Measurements from ENCODE around the gene WWC2.

Gene WWC2

DNA sequence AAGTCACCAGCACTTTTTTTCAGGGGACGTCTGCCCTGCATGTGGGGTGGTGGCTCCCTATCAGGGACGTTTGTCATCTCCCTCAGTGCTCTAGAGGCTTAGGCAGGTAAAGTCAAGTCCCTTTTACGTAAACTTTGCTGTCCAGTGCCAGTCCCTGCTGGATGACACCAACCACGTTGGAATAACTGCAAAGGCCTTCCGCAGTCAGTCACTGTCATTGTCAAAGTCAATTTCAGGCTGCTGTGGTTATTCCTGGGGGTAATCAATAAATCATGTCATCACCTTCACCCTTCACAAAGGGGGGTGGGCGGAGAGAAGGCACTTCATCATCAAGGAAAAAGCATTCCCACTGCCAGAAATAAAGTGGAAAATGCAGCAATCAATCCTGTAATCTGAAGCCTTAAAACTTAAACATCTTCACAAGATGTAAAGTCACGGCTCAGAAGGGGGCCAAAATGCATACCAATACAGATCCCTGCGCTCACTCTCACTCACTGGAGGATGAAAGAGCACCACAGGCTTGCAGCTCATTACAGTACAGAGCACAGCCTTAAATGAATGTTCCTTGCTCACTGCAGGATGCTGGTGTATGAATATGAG, 164.8 kb downstream of the WWC2 start:
- DNase-seq (ENCODE audit: low read depth, low spot score), result no peak
- no peak overlapping the region for H3K4me3 ChIP-seq (ENCODE audit: low read length)

DNA sequence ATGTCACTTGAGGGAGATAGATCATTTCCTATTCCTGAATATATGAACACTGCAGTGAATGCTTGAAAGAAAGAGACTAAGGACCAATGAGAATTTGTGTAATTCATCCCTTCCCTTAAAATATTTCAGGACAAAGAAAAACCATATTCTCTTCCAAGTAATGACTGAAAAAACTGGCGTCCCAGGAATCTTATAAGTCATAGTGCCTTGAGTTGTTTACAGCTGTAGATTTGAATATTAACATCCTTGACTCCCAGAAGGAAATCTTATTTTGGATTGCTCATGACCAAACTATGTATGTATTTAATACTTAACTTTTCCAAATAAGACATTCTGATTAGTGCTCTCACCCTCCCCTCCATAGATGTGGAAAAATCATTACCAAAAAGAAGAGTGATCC, 165.6 kb downstream of the WWC2 start:
- DNase-seq (ENCODE audit: low read depth, low spot score), result no peak

DNA sequence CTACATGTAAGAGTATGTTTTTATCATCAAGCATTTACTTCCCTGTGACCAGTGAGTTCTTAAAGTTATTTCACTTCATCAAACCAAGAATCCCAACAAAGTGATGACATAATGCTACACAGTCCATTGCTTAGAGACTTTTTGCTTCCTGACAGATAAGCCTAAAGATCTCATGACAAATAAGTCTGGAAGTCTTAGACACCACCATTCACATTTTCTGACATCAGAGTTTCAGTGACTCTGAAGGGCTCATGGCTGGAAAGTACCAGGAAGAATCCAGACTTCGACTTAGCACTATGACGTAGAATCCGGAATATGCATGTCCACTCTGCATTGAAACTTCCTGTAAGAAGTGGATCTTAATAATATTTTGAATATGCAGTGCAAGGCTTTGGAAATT, 167.3 kb downstream of the WWC2 start:
- no peak overlapping the region for H3K4me3 ChIP-seq (ENCODE audit: low read length)
- no peak for DNase-seq (ENCODE audit: low read depth, low spot score)

More for the DNA sequence above, 165.6 kb downstream of the WWC2 start:
- H3K4me3 ChIP-seq (ENCODE audit: low read length), result no peak overlapping the region

DNA sequence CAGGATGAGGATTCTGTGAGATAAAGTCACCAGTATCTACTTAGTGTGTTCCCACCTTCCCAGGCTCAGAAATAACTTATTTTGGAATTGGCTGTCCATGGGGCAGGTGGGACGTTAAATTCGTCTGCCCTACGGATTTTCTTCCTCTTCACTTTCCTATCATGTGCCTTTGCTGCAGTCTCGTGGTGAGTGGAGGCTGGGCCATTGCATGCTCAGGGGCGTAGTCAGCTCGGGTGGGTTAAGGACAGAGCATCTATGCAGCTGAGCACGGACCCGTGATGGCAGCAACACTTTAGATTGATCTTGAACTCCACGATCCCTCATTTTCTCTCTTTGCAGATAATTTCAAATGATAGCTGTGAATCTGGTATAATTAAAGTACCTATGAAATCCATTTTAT, 169.5 kb downstream of the WWC2 start:
- no peak for DNase-seq (ENCODE audit: low read depth, low spot score)
- H3K4me3 ChIP-seq (ENCODE audit: low read length), result no peak overlapping the region

DNA sequence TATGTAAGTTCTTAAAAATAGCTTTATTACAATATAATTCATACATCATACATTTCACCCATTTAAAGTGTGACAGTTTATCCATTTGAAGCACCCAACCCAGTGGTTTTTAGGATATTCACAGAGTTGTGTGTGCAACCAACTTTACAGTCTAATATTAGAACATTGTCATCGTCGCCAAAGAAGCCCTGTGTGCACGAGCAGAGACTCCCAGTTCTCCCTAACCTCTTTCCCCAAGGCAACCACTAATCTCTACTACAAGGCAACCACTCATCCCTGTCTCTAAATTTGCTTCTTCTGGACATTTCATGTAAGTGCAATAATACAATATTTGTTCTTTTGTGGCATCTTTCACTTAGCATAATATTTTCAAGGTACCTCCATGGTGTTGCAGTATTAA, 173.3 kb downstream of the WWC2 start:
- no peak for DNase-seq (ENCODE audit: low read depth, low spot score)
- H3K4me3 ChIP-seq (ENCODE audit: low read length), result no peak overlapping the region

DNA sequence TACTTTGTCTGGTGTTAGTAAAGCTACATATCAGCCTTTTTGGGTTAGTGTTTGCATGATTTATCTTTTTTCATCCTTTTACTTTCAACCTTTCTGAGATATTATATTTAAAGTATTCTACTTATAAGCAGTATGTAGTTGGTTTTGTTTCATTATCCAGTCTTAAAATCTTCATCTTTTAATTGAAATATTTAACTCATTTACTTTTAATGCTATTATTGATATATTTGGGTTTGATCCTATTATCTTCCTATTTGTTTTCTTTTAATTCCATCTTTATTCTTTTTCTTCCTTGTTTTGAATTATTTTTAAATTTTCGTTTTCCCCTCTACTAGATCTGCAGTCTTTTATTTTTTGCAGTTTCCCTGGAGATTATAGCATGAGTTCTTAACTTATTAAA, 177.0 kb downstream of the WWC2 start:
- no peak overlapping the region for H3K4me3 ChIP-seq (ENCODE audit: low read length)
- DNase-seq (ENCODE audit: low read depth, low spot score), result no peak

DNA sequence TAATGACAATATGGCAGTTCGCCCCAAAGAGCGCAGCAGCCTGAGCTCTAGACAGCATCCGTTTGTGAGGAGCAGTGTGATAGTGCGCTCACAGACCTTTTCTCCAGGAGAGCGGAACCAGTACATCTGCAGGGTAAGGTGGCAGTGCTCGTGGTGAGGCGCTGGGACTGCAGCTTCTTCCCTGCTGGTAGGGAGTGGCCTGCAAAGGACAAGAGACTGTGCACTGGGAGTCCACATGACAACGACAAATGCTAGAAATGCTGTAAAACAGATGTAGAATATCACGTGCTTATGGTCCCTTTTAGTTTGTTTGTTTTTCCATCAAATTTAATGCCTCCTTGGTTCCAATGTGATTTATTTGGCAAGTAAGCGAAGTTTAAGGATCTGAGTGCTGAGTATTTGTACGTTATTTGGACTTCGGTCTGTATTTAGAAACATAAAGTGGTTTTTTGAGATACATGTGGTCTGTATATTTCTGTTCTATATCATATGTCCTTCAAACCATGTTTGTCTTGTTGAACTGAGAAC, 185.3 kb downstream of the WWC2 start:
- no peak for DNase-seq (ENCODE audit: low read depth, low spot score)
- H3K4me3 ChIP-seq (ENCODE audit: low read length), result no peak overlapping the region

DNA sequence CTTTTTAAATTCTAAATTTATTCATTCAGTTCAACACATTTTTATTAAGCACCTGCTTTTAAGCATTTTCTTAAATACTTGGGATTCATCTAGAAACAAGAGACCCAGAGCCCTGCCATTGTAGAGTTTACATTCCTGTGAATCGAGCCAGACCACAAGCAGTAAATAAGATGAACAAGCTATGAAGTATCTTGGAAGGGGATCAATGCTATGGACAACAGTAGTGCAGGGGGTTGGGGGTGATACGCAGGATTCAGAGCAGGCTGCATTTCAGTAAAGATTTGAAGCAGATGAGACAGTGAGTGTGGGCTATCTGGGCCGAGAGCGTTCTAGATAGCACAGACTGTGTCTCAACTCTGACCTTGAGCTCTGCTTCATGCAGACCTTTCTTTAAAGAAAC, 185.9 kb downstream of the WWC2 start:
- H3K4me3 ChIP-seq (ENCODE audit: low read length), result no peak overlapping the region
- DNase-seq (ENCODE audit: low read depth, low spot score), result no peak

DNA sequence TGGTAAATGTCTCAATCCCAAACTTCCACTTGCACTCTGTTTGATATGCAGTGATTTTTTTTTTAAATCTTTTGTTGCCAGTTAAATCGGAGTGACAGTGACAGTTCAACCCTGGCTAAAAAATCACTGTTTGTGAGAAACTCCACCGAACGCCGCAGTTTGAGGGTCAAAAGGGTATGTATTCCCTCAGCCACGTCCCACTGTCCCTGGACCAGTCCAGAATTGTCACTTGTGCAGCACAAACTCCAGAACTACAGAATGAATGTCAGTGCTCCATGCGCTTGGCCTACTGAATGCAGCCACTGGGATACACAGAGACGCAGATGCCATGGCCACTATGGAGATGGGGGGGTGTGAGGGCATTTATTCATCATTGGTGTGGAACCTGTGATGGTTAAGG, 186.8 kb downstream of the WWC2 start:
- H3K4me3 ChIP-seq (ENCODE audit: low read length), result no peak overlapping the region
- no peak for DNase-seq (ENCODE audit: low read depth, low spot score)

DNA sequence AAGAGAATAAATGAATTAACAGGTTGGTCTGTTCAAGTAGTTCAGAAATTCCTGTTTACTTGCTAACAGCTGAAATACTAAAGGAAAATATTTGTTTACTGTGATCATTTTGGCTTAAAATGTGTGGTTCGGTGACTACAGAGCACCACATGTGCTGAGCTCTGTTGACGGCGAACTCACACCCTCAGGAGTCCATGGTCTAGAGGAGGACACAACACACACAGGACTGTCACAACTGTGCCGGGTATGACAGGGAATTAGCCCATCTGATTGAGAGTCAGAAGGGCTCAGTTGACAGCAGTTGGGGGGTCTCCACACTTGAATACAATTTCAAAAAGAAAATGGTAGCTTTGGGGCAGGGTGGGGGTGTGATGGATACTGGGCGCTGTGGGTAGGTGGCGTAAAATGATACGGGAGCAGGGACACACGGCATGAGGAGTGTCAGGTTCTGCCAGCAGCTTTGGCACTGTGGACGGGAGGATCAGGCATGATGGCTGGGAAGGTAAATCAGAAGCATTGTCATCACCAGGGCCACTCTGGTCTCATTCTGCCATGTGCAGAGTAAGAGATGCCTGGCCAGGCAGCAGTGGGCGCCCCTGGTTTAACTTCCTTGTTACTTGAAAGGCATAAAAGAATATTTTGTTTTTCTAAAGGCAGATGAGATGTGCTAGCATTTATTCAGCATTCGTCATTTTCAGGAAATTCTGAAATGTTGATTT, 187.7 kb downstream of the WWC2 start:
- no peak for DNase-seq (ENCODE audit: low read depth, low spot score)
- H3K4me3 ChIP-seq (ENCODE audit: low read length), result no peak overlapping the region

DNA sequence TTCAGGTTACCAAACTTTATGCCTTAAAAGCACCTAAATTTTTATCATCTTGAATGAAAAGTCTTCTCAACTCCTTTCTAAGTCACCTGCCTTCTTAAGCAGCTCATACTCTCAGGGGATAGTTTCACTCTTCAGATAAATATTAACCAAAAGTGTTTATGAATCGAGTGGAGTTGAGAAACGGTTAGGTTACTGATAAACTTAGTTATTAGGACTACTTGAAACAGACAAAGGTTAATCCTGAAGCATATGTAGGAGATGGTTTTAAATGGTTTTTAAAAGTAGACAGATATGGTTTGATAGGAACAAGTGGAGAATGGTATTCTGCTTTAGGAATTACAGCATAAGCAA, 188.2 kb downstream of the WWC2 start:
- no peak for DNase-seq (ENCODE audit: low read depth, low spot score)
- H3K4me3 ChIP-seq (ENCODE audit: low read length), result no peak overlapping the region

DNA sequence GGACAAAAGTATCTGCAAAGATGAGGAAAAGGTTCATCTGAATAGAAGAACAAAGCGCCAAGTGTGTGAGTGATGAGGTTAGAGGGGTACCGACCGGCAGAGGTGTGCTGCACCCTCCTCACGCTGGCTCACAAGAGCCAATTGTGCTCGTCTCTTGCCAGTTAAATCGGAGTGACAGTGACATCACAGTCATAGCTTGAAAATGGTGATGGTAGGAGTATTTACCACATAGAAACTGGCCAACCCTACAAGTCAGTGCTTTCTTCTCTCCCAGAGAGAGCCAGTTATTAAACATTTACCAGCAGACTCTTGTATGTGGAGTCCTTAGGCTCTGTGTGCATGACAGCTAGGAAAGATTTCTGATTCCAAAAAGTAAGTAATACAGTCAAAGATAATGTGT, 188.6 kb downstream of the WWC2 start:
- DNase-seq (ENCODE audit: low read depth, low spot score), result no peak
- H3K4me3 ChIP-seq (ENCODE audit: low read length), result no peak overlapping the region

DNA sequence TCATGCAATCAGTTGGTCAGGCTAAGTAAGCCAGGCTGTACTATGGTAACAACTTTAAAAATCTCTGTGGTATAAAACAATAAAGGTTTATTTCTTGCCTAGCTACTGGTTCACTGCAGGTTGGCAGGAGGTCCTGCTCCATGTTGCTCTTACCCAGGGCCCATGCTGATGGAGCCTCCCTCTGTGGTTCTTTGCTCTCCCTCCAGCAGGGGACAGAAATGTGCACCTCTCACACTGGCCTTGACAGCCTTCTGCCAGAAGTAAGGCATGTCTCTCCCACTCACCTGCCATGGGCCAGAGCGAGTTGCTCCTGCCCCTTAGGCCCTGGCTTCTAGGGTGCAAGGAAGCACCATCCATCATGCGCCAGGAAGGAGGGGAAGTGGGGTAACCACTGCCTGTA, 189.9 kb downstream of the WWC2 start:
- no peak overlapping the region for H3K4me3 ChIP-seq (ENCODE audit: low read length)
- no peak for DNase-seq (ENCODE audit: low read depth, low spot score)

DNA sequence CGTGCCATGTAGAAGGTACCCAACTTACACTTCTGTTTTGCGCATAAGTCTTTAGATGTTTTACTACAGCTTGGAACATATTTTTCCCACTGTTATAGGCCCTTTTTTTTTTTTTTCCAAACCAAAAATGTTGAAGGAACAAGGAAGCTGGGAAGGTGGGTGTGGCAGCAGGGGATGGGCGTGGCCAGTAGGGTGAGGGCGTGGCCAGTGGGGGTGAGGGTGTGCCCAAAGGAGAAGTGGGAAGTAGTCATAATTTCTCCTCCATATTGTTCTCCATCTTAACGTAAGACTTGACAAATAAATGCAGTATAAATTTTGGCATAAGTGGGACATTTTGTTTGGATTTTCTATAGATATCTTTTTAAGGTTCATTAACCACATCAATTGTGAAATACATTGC, 190.6 kb downstream of the WWC2 start:
- DNase-seq (ENCODE audit: low read depth, low spot score), result no peak
- H3K4me3 ChIP-seq (ENCODE audit: low read length), result no peak overlapping the region

DNA sequence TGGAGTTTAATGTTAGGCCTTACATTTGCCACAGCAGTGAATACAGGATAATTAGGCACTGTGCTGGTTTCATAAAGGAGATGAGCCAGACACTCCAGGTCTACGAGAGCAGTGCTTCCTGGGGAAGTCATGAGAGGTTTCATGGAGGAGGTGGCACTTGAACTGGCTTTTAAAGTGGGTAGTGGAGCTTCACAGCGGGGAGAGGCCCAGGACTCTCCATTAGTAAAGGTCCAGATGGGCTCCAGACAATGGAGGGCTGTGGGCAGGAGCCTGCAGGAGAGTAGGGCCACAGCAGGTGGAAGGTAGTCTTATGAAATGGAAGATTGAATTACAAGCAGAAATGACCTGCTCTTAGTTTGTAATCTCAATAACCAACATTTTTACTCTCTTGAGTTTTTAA, 192.0 kb downstream of the WWC2 start:
- no peak overlapping the region for H3K4me3 ChIP-seq (ENCODE audit: low read length)
- DNase-seq (ENCODE audit: low read depth, low spot score), result no peak

DNA sequence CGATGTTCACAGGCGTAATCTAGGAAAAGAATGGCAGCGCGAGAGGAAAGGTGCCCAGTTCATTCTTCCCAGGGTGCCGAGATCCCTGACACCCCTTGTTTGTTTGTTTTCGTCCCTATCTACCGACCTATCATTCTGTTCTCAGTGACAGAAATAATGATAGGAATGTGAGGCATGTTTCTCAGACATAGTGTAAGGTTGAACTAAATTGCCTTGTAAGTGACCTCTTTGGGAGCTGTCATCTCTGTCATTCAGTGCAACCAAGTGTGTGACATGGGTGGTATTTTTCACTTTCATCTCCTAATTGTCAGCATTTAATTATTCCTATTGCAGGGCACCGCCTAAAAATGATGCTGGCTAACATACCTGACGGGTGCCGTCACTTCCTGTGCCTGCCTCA, 196.7 kb downstream of the WWC2 start:
- no peak overlapping the region for H3K4me3 ChIP-seq (ENCODE audit: low read length)
- no peak for DNase-seq (ENCODE audit: low read depth, low spot score)

DNA sequence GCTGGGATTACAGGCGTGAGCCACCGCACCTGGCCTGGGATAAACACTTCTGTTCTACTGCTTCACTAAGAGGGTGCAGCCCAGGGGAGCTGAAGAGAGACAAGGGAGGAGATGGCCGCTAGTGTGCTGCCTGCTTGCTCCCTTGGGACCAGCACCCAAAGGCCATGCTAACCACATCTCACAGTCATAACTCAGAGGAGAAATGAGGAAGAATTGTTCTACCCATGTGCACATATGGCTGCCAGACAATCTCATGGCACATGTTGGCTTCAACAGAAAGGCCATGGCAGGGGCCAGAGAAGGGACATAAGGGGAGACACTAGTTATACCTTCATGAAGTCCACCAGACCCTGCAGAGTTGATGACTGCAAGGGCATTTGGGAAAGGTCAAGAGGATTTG, 198.6 kb downstream of the WWC2 start:
- no peak for DNase-seq (ENCODE audit: low read depth, low spot score)
- no peak overlapping the region for H3K4me3 ChIP-seq (ENCODE audit: low read length)

DNA sequence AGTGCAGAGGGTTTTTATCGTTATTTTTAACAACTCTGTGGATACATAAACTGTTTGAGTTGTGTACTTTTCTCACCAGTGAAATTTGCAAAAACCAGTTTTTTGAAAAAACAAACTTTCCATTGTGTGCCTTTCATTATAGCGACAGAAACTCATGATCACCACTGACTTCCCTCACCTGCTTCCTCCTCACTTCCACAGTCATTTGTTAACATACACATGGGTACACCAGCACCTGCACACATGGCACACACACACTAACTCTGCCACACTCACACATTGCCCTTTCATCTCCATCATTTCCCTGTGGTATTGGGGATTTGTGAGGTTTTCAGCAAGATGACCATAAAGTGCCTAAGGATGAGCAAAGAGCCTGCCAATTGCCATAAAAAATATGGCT, 200.4 kb downstream of the WWC2 start:
- no peak overlapping the region for H3K4me3 ChIP-seq (ENCODE audit: low read length)
- DNase-seq (ENCODE audit: low read depth, low spot score), result no peak

DNA sequence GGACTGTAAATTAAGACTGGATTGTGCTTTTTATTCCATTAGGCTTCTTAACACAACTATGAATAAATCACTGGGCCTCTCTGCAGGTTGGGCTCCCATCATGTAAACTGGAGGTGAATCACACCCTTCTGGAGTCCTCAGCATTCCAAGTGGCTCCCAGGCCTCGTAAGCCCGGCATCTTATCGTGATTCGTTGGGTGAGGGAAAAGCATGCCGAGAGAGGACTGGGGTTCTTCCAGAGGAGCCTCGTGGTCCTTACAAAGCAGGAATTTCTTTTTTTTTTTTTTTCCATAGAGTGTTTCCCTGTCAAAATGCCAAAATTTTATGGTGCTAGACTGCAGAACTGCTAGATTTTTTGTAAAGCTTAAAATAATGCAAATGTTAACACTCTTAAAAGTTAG, 201.0 kb downstream of the WWC2 start:
- DNase-seq (ENCODE audit: low read depth, low spot score), result no peak
- no peak overlapping the region for H3K4me3 ChIP-seq (ENCODE audit: low read length)

DNA sequence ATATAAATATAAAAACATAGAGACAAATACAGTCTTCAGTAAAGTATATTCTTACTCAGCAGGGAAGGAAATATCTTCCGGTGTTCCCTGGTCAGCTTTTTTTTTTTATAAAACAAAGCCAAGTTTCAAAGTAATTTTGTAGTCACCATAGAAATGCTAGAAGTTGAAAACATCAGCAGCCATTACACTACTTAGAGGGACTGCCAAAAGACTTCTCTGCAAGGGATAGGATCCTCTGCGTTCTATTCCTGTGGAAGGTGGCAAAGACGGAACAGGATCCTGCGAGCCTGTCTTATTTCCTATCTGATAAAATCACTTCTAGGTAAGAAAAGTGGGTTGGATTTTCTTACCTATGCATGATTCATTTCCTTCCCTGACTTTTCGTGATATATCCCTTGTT, 201.6 kb downstream of the WWC2 start:
- DNase-seq (ENCODE audit: low read depth, low spot score), result no peak
- H3K4me3 ChIP-seq (ENCODE audit: low read length), result no peak overlapping the region

DNA sequence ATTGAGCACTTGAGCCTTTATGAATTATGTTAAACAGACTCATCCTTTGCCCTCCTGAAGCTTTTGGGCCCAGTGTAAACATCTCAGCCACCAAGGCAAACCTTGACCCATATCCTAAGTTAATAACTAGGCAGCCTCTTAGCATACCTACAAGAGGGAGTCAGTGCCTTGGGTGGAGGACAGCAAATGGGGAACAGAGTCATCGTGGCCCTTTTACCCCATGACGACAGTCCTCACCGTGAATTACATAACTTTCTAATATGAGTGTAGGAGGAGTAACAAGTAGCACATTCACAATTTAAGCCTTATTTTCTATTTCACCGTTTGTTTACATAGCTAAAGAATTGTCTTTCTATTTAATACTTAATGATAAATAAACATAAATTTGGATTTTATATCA, 204.2 kb downstream of the WWC2 start:
- DNase-seq (ENCODE audit: low read depth, low spot score), result no peak
- H3K4me3 ChIP-seq (ENCODE audit: low read length), result no peak overlapping the region
